HFFc6 (cell line): Measurements from ENCODE around the gene GALNT7. TPM values are rescaled to one million over a fixed set of nuclear protein-coding genes. Genes with fewer than 3 reads are reported as not detected.

Experiments
- DNase-seq: peaks from one replicate; pipeline ENCODE4 v3.0.0-alpha.2; 2018
- H3K27ac Mint-ChIP-seq: 2 replicates; pipeline ENCODE4 v1.8.0; 2020; ENCODE audit warnings: mild to moderate bottlenecking, mixed read lengths
- H3K27me3 Mint-ChIP-seq: 2 replicates; pipeline ENCODE4 v1.8.0; 2021; ENCODE audit warnings: mild to moderate bottlenecking, moderate library complexity, mixed read lengths; ENCODE audit not compliant: insufficient read depth
- H3K36me3 Mint-ChIP-seq: 2 replicates; pipeline ENCODE4 v1.8.0; 2021; ENCODE audit warnings: low read depth, mixed read lengths
- H3K4me1 Mint-ChIP-seq: 2 replicates; pipeline ENCODE4 v1.8.0; 2020; ENCODE audit warnings: low read depth, mixed read lengths
- H3K4me3 Mint-ChIP-seq: 2 replicates; pipeline ENCODE4 v1.8.0; 2020; ENCODE audit warnings: mild to moderate bottlenecking, moderate library complexity, mixed read lengths
- H3K9me3 Mint-ChIP-seq: 2 replicates; pipeline ENCODE4 v1.8.0; 2020; ENCODE audit warnings: mild to moderate bottlenecking, mixed read lengths
- CTCF ChIP-seq: fragments of 200-600 bp; sonication (generic); IDR thresholded peaks from 2 replicates; pipeline ENCODE4 v1.5.0; 2021; ENCODE audit warnings: antibody characterized with exemption, mild to moderate bottlenecking
- total RNA-seq, 6 experiments: library from RNA; stranded (reverse); fragmentation: NEBNext Ultra II Directional; extraction: Animal tissue kit (Norgen Biotek cat#: 25700); gene quantifications; 2 replicates in 1 of 6; 3 replicates in 5 of 6; pipeline ENCODE4 v1.2.3, GENCODE V29; 2021

Gene GALNT7
- total RNA-seq, 6 experiments from 2014 or later: 10.9 to 24.3 (median 23.0) TPM

GRCh38 chr4:173236301-173236700 is 67.7 kb downstream of the GALNT7 start:
- peaks cover 9% of the 10 kb centered on the region for H3K4me1 Mint-ChIP-seq
- no peaks in the 10 kb centered on the region for H3K36me3 Mint-ChIP-seq
- DNase-seq: no peak
- H3K27ac Mint-ChIP-seq: no peak overlapping the region
- TF ChIP-seq CTCF: no peak
- no peak overlapping the region for H3K4me3 Mint-ChIP-seq
- H3K27me3 Mint-ChIP-seq: no peaks in the 10 kb centered on the region; the same call in 1 of the 2 replicates
- H3K9me3 Mint-ChIP-seq: no peaks in the 10 kb centered on the region

DNA sequence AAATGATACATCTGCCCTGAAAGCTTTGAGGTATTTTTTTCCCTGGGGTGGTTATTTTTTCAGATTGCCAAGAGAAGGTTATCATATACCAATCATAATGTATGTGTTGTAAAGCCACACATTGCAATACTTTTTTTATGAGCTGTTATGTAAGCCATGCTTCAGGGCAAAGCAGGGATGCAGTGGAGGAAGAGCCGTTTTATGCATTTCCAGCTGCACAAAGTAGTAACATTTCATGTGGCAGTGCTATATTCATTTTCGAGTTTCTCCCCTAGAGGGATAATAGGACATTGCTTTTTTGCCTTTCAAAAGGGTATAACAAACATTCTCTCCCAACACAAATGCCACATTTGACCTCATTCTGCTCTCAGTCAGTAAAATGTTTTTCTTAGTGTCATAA is 68.5 kb downstream of the GALNT7 start:
- DNase-seq: peak; percentile 4
- H3K4me1 Mint-ChIP-seq: peaks cover 9% of the 10 kb centered on the region

GRCh38 chr4:173237762-173238161 is 69.2 kb downstream of the GALNT7 start:
- no peak for DNase-seq
- Mint-ChIP-seq H3K4me3 (no peak overlapping the region), H3K27ac (no peak overlapping the region), H3K9me3 (no peaks in the 10 kb centered on the region), H3K36me3 (no peaks in the 10 kb centered on the region), H3K27me3 (no peaks in the 10 kb centered on the region; the same call in 1 of the 2 replicates), H3K4me1 (peaks cover 12% of the 10 kb centered on the region)
- no peak for TF ChIP-seq CTCF

More for the DNA sequence above, 68.5 kb downstream of the GALNT7 start:
- Mint-ChIP-seq H3K27me3 (no peaks in the 10 kb centered on the region; the same call in 1 of the 2 replicates), H3K9me3 (no peaks in the 10 kb centered on the region), H3K27ac (no peak overlapping the region), H3K36me3 (no peaks in the 10 kb centered on the region), H3K4me3 (no peak overlapping the region)
- TF ChIP-seq CTCF: 0 out of 2 replicates have a peak, but pooled peaks have one; percentile 20

DNA sequence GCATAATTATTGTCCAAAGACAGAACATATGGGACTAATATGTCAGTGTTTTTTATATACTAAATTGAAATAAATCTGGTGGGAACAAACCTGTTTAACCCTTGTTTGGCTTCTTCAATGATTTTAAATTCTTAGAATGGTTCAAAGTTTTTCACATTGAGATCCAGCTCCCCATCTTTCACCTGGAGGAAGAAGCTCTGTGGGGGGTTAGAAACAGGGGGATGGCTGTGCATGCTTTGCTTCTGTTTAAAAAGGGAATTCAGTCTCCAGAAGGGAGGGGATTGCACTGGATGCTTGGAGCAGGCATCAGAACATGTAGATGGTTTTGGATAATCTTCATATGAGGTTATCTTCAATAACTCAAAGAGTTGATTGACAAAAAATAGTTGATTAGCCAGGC is 72.1 kb downstream of the GALNT7 start:
- H3K27me3 Mint-ChIP-seq: peaks cover 5% of the 10 kb centered on the region
- DNase-seq: no peak
- H3K36me3 Mint-ChIP-seq: no peaks in the 10 kb centered on the region
- H3K9me3 Mint-ChIP-seq: no peaks in the 10 kb centered on the region
- H3K4me3 Mint-ChIP-seq: no peak overlapping the region
- TF ChIP-seq CTCF: no peak
- no peak overlapping the region for H3K27ac Mint-ChIP-seq
- peaks cover 23% of the 10 kb centered on the region for H3K4me1 Mint-ChIP-seq

DNA sequence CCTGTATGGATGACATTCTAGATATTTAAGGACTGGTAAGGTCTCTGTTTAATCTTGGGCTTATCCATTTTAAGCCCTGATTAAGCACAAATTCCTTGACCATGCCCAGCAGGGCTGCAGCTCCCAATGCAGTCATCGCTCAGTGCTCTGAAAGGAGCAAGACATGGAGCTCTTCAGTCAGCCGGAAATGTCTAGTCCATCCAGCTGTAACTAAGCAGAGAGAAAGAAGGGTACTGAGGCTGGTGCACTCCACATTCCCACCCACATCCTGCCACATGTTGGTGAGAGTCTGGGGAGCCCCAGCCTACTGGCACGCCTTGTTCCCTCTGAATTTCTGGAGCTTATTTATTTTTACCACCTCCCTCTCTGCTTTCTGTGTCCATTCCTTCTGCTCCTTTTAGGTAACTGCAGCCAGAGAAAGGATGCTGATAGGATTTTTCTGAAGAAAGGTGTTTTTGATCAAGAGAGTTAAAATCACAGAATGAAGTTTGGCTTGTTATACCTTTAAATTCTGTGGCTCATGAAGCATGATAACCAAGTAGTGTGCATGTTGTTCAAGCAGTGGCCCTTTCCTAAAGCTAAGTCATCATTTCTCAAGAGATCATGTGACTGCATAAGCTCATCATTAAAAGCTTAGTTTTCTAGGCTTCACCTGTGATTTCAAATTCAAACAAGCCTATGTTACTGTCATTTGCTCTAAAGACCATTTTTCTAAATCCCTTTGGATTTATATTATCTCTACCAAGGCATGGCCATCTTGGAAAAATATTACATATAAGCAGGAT is 74.0 kb downstream of the GALNT7 start:
- no peak for TF ChIP-seq CTCF
- H3K27me3 Mint-ChIP-seq: peaks cover 11% of the 10 kb centered on the region
- DNase-seq: no peak
- peaks cover 14% of the 10 kb centered on the region for H3K4me1 Mint-ChIP-seq
- no peak overlapping the region for H3K4me3 Mint-ChIP-seq
- H3K9me3 Mint-ChIP-seq: no peaks in the 10 kb centered on the region
- H3K36me3 Mint-ChIP-seq: no peaks in the 10 kb centered on the region
- no peak overlapping the region for H3K27ac Mint-ChIP-seq
